HEK293 (cell line): Measurements from ENCODE around the gene FGFR3.

Experiments
- CTCF ChIP-seq: fragments of 450-650 bp; formaldehyde crosslinking; IDR thresholded peaks from 2 replicates; pipeline ENCODE4 v1.5.1; 2016; ENCODE audit warnings: missing biosample characterization, missing genetic modification characterization
- PRDM10 ChIP-seq: fragments of 450-650 bp; formaldehyde crosslinking; IDR thresholded peaks from 2 replicates; pipeline ENCODE4 v1.5.1; 2016; ENCODE audit warnings: missing biosample characterization, missing genetic modification characterization
- ZNF274 ChIP-seq, 2 experiments: fragments of 200-500 bp in 1 of 2; fragments of 450-650 bp in 1 of 2; sonication (Bioruptor generic) in 1 of 2; formaldehyde crosslinking in 1 of 2; IDR thresholded peaks; 2 replicates each; pipeline versions ENCODE4 v1.5.1 to v1.6.1; 2014 to 2016; ENCODE audit warnings: borderline replicate concordance in 1 of 2, inconsistent platforms in 1 of 2, low read length in 1 of 2, missing biosample characterization in 1 of 2, missing genetic modification characterization in 1 of 2
- ZNF398 ChIP-seq: fragments of 450-650 bp; formaldehyde crosslinking; IDR thresholded peaks from 2 replicates; pipeline ENCODE4 v1.5.1; 2017; ENCODE audit warnings: missing biosample characterization, missing genetic modification characterization

- TF ChIP-seq CTCF (tag by site-specific recombination) (no peak), ZNF398 (tag by site-specific recombination) (no peak), ZNF274 (IDR thresholded peaks at IDR 0.05; ENCODE audit: low read length) (no peak), ZNF274 (tag by site-specific recombination; IDR thresholded peaks at IDR 0.05; ENCODE audit: borderline replicate concordance) (no peak), PRDM10 (tag by site-specific recombination) (no peak)
Observed at GRCh38 chr4:1747603-1747967, 45.5 kb upstream of the FGFR3 start.
